Ovary (tissue), 9 donors: ENCODE measurements around the gene ST7. TPM values are rescaled to one million over a fixed set of nuclear protein-coding genes. Genes with fewer than 3 reads are reported as not detected.

Experiments used
- DNase-seq, 5 donors: peaks; one replicate each; pipeline ENCODE4 v3.0.0-alpha.2; 2019 to 2020
- H3K27ac ChIP-seq, 2 donors: fragments of 200-600 bp; one replicate each; pipeline versions ENCODE4 v1.5.1 to v1.8.0; 2019 to 2022
- H3K27me3 ChIP-seq: fragments of 200-600 bp; one replicate; pipeline ENCODE4 v1.8.0; 2022
- H3K36me3 ChIP-seq: fragments of 200-600 bp; sonication (generic); one replicate; pipeline ENCODE4 v1.5.1; 2019
- H3K4me1 ChIP-seq: one replicate; pipeline ENCODE4 v1.8.1; 2013; ENCODE audit warnings: mild to moderate bottlenecking, moderate library complexity; ENCODE audit not compliant: insufficient read depth
- H3K4me3 ChIP-seq: fragments of 200-600 bp; sonication (generic); one replicate; pipeline ENCODE4 v1.5.1; 2017
- H3K9me3 ChIP-seq, 2 donors: fragments of 200-600 bp in 1 of 2; sonication (generic) in 1 of 2; one replicate each; pipeline versions ENCODE4 v1.5.1 to v1.8.1; 2013 to 2019; ENCODE audit warnings: mild to moderate bottlenecking in 1 of 2, moderate library complexity in 1 of 2
- EP300 ChIP-seq: sonication (generic); formaldehyde crosslinking; IDR thresholded peaks from one replicate; pipeline ENCODE4 v1.6.1; 2017; ENCODE audit warnings: antibody characterized with exemption
- POLR2A ChIP-seq: fragments of 450-650 bp; IDR thresholded peaks from one replicate; pipeline ENCODE4 v1.6.1; 2017; ENCODE audit warnings: antibody characterized with exemption, mild to moderate bottlenecking, moderate library complexity
- WGBS, 3 donors: extraction: QIAGEN DNeasy Blood & Tissue Kit in 1 of 3; methylation state at CpG; one replicate each; pipeline versions ENCODE4 v1.1.5 to v1.1.7; 2013 to 2017; 5-methylcytosine and 5-hydroxymethylcytosine counted together
- intact Hi-C, 4 donors: fragments of 100-400 bp; cut with DNase I; formaldehyde crosslinking; loops; one replicate each; pipeline versions ENCODE4 v1.11.0 to v1.15.1; 2022 to 2023
- polyA plus RNA-seq, 2 donors: library from polyadenylated mRNA; stranded (reverse); fragments of 200-250 nt in 1 of 2; fragments of 350-450 nt in 1 of 2; fragmentation: Illumina TruSeq in 1 of 2; extraction: RNeasy Lipid Tissue Mini Kit (QIAGEN cat#74804) in 1 of 2; gene quantifications; one replicate each; pipeline ENCODE4 v1.2.3, GENCODE V29; 2013 to 2014
- total RNA-seq, 7 donors: library from RNA; depleted of rRNA in 2 of 7; stranded (reverse); fragments of >200 nt in 2 of 7; fragmentation: NEBNext Ultra II Directional in 3 of 7; extraction: Animal tissue kit (Norgen Biotek cat#: 25700) in 3 of 7; gene quantifications; one replicate each; pipeline versions ENCODE4 v1.1.0 to v1.2.4, GENCODE V29; 2016 to 2023
- TF ChIP-seq, protein P1 (sequence below), 3 donors: fragments of 450-650 bp in 2 of 3; fragments of 200-600 bp in 1 of 3; IDR thresholded peaks; one replicate each; pipeline versions ENCODE4 v1.5.1 to v1.8.0; 2016 to 2022; ENCODE audit warnings: antibody characterized with exemption in 3 of 3, mild to moderate bottlenecking in 1 of 3
- donor health status: DM: no; HTN: no; CAD: no; lungs with moderate emphysema.
- donor health status: DM: no; HTN: no; CAD: no.
- donor health status: Bipolar disorder and iron deficiency.
- donor health status: DM: yes; HTN: yes; CAD: no.
- donor health status: DM: no; HTN: no; CAD: no.
- donor health status: DM: yes; HTN: yes; CAD: no.

Gene ST7
- total and polyA plus RNA-seq, 9 donors = 14.1 to 37.7 (median 18.8) TPM

DNA sequence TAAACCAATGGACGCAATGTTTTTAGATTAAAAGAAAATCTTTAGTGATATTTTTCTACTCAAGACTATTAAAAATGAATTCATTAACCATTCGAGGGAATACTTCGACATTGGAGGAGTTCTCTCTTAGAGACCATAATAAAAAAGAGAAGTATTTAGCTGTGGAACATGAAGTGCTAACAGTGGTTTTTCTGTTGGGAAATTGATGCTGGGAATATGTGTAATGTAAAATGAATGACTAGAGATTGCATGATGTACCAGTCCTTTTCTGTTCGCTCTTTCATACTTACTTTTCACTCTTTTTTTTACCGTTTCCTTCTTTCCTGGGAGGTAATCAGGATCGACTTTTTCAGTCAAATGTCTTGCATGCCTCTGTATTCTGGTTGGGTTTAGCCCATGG lies 41.3 kb downstream of the ST7 start:
- Histone ChIP-seq H3K4me1 (no peaks in the 10 kb centered on the region), H3K27ac (no peak overlapping the region), H3K4me3 (no peak overlapping the region), H3K27me3 (no peaks in the 10 kb centered on the region), H3K36me3 (no peaks in the 10 kb centered on the region), H3K9me3 (no peaks in the 10 kb centered on the region)
- TF ChIP-seq, protein P1, sequence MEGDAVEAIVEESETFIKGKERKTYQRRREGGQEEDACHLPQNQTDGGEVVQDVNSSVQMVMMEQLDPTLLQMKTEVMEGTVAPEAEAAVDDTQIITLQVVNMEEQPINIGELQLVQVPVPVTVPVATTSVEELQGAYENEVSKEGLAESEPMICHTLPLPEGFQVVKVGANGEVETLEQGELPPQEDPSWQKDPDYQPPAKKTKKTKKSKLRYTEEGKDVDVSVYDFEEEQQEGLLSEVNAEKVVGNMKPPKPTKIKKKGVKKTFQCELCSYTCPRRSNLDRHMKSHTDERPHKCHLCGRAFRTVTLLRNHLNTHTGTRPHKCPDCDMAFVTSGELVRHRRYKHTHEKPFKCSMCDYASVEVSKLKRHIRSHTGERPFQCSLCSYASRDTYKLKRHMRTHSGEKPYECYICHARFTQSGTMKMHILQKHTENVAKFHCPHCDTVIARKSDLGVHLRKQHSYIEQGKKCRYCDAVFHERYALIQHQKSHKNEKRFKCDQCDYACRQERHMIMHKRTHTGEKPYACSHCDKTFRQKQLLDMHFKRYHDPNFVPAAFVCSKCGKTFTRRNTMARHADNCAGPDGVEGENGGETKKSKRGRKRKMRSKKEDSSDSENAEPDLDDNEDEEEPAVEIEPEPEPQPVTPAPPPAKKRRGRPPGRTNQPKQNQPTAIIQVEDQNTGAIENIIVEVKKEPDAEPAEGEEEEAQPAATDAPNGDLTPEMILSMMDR (IDR thresholded peaks at IDR 0.05) = no peak
- TF ChIP-seq POLR2A (no peak), EP300 (no peak)
- DNase-seq = no peak
- intact Hi-C loops = loop anchor here in 1 of 4 donors (5.0 kb wide), 1 partner anchor 118 kb away; no protein-coding TSS in a partner anchor
- 91 to 92% (median 92%) methylated on average over 6 of the region's 6 CpGs for WGBS, 3 donors

GRCh38 chr7:116997972-116998371 lies 44.7 kb downstream of the ST7 start:
- Histone ChIP-seq H3K27ac (no peak overlapping the region), H3K27me3 (no peaks in the 10 kb centered on the region), H3K9me3 (no peaks in the 10 kb centered on the region), H3K36me3 (no peaks in the 10 kb centered on the region), H3K4me1 (no peaks in the 10 kb centered on the region), H3K4me3 (no peak overlapping the region)
- DNase-seq = no peak
- intact Hi-C loops = loop anchor here in 1 of 4 donors (5.0 kb wide), 1 partner anchor 114 kb away; no protein-coding TSS in a partner anchor
- TF ChIP-seq, protein P1 (IDR thresholded peaks at IDR 0.05) = no peak
- TF ChIP-seq EP300 (no peak), POLR2A (no peak)
- 97 to 98% (median 98%) methylated on average over 23 to 27 of the region's 27 CpGs for WGBS, 3 donors

GRCh38 chr7:116998567-116999175 lies 45.4 kb downstream of the ST7 start:
- Histone ChIP-seq H3K27me3 (no peaks in the 10 kb centered on the region), H3K4me1 (no peaks in the 10 kb centered on the region), H3K4me3 (no peak overlapping the region), H3K27ac (no peak overlapping the region), H3K9me3 (no peaks in the 10 kb centered on the region), H3K36me3 (no peaks in the 10 kb centered on the region)
- WGBS, 3 donors = 88 to 95% (median 93%) methylated on average over 2 of the region's 2 CpGs
- no peak for DNase-seq
- intact Hi-C loops = loop anchor here in 1 of 4 donors (5.0 kb wide), 1 partner anchor 114 kb away; no protein-coding TSS in a partner anchor
- TF ChIP-seq, protein P1 (IDR thresholded peaks at IDR 0.05) = no peak
- TF ChIP-seq EP300 = no peak
- TF ChIP-seq POLR2A = no peak

GRCh38 chr7:116999311-116999710 lies 46.0 kb downstream of the ST7 start:
- DNase-seq = no peak
- H3K4me3 ChIP-seq = no peak overlapping the region
- H3K4me1 ChIP-seq = no peaks in the 10 kb centered on the region
- H3K9me3 ChIP-seq = no peaks in the 10 kb centered on the region
- WGBS, 3 donors = 83 to 98% (median 95%) methylated on average over 1 of the region's 1 CpG
- no peaks in the 10 kb centered on the region for H3K36me3 ChIP-seq
- intact Hi-C loops = loop anchor here in 1 of 4 donors (5.0 kb wide), 1 partner anchor 113 kb away; no protein-coding TSS in a partner anchor
- H3K27me3 ChIP-seq = no peaks in the 10 kb centered on the region
- no peak overlapping the region for H3K27ac ChIP-seq
- no peak for TF ChIP-seq POLR2A

- H3K9me3 ChIP-seq = no peaks in the 10 kb centered on the region
- H3K36me3 ChIP-seq = no peaks in the 10 kb centered on the region
- no peak overlapping the region for H3K4me3 ChIP-seq
- H3K4me1 ChIP-seq = no peaks in the 10 kb centered on the region
- H3K27me3 ChIP-seq = no peaks in the 10 kb centered on the region
- H3K27ac ChIP-seq = no peak overlapping the region
- DNase-seq = no peak
- intact Hi-C loops = no loop called here
- TF ChIP-seq EP300 (no peak), POLR2A (no peak)
- TF ChIP-seq, protein P1 (IDR thresholded peaks at IDR 0.05) = no peak
Measured at GRCh38 chr7:117001283-117001682, 48.0 kb downstream of the ST7 start.
